HEK293T (cell line): ENCODE measurements around the gene PPP6R2.

ENCODE experiments used
- ARNT ChIP-seq: fragments of 450-650 bp; IDR thresholded peaks from 2 replicates; pipeline ENCODE4 v1.6.1; 2017; ENCODE audit warnings: mild to moderate bottlenecking
- BHLHE40 ChIP-seq: fragments of 450-650 bp; IDR thresholded peaks from 2 replicates; pipeline ENCODE4 v1.6.1; 2016; ENCODE audit warnings: mild to moderate bottlenecking, moderate library complexity, borderline replicate concordance
- CTBP1 ChIP-seq: fragments of 450-650 bp; IDR thresholded peaks from 2 replicates; pipeline ENCODE4 v1.6.1; 2016; ENCODE audit warnings: borderline replicate concordance
- ELF4 ChIP-seq: fragments of 450-650 bp; IDR thresholded peaks from 2 replicates; pipeline ENCODE4 v1.6.1; 2017; ENCODE audit warnings: antibody characterized with exemption
- FOXA1 ChIP-seq: fragments of 450-650 bp; IDR thresholded peaks from 2 replicates; pipeline ENCODE4 v1.6.1; 2016; ENCODE audit warnings: mild to moderate bottlenecking
- FOXK2 ChIP-seq: fragments of 450-650 bp; IDR thresholded peaks from 2 replicates; pipeline ENCODE4 v1.6.1; 2016; ENCODE audit warnings: mild to moderate bottlenecking
- FOXM1 ChIP-seq: fragments of 450-650 bp; IDR thresholded peaks from 2 replicates; pipeline ENCODE4 v1.6.1; 2017; ENCODE audit warnings: mild to moderate bottlenecking, borderline replicate concordance
- HDGF ChIP-seq: fragments of 450-650 bp; IDR thresholded peaks from 2 replicates; pipeline ENCODE4 v1.6.1; 2017; ENCODE audit warnings: antibody characterized with exemption, borderline replicate concordance
- L3MBTL2 ChIP-seq: fragments of 450-650 bp; conservative IDR thresholded peaks from 2 replicates; pipeline ENCODE4 v1.6.1; 2016; ENCODE audit warnings: mild to moderate bottlenecking
- LEF1 ChIP-seq: fragments of 450-650 bp; IDR thresholded peaks from 2 replicates; pipeline ENCODE4 v1.6.1; 2017; ENCODE audit warnings: mild to moderate bottlenecking, borderline replicate concordance
- PKNOX1 ChIP-seq: fragments of 450-650 bp; IDR thresholded peaks from 2 replicates; pipeline ENCODE4 v1.6.1; 2016
- SP1 ChIP-seq: fragments of 450-650 bp; IDR thresholded peaks from 2 replicates; pipeline ENCODE4 v1.6.1; 2017
- SUZ12 ChIP-seq: fragments of 450-650 bp; IDR thresholded peaks from 2 replicates; pipeline ENCODE4 v1.6.1; 2016; ENCODE audit warnings: mild to moderate bottlenecking
- TARDBP ChIP-seq: fragments of 450-650 bp; IDR thresholded peaks from 2 replicates; pipeline ENCODE4 v1.6.1; 2016

GRCh38 chr22:50371101-50371648 lies 28.0 kb downstream of the PPP6R2 start:
- TF ChIP-seq SP1: no peak
- TF ChIP-seq ELF4: no peak
- no peak for TF ChIP-seq CTBP1
- TF ChIP-seq BHLHE40: no peak
- TF ChIP-seq PKNOX1: no peak
- no peak for TF ChIP-seq FOXK2
- TF ChIP-seq SUZ12: no peak
- TF ChIP-seq FOXM1: no peak
- no peak for TF ChIP-seq TARDBP
- no peak for TF ChIP-seq ARNT
- no peak for TF ChIP-seq FOXA1
- TF ChIP-seq HDGF: no peak
- no peak for TF ChIP-seq LEF1
- TF ChIP-seq L3MBTL2: no peak
